Measurements from ENCODE around the gene CCL17.

The CCL17 gene

GRCh38 chr16:57427307-57427706, 22.7 kb downstream of the CCL17 start:
- no peaks in the 10 kb centered on the region for H3K9me3 ChIP-seq
- H3K36me3 ChIP-seq: peaks cover 33% of the 10 kb centered on the region
- no peaks in the 10 kb centered on the region for H3K4me1 ChIP-seq
- no peak overlapping the region for H3K4me3 ChIP-seq (ENCODE audit: low read depth, low read length)
- no peaks in the 10 kb centered on the region for H3K27me3 ChIP-seq
- TF ChIP-seq, protein P1, sequence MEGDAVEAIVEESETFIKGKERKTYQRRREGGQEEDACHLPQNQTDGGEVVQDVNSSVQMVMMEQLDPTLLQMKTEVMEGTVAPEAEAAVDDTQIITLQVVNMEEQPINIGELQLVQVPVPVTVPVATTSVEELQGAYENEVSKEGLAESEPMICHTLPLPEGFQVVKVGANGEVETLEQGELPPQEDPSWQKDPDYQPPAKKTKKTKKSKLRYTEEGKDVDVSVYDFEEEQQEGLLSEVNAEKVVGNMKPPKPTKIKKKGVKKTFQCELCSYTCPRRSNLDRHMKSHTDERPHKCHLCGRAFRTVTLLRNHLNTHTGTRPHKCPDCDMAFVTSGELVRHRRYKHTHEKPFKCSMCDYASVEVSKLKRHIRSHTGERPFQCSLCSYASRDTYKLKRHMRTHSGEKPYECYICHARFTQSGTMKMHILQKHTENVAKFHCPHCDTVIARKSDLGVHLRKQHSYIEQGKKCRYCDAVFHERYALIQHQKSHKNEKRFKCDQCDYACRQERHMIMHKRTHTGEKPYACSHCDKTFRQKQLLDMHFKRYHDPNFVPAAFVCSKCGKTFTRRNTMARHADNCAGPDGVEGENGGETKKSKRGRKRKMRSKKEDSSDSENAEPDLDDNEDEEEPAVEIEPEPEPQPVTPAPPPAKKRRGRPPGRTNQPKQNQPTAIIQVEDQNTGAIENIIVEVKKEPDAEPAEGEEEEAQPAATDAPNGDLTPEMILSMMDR (IDR thresholded peaks at IDR 0.05; ENCODE audit: low read depth, low read length): no peak
- no peak for DNase-seq

DNA sequence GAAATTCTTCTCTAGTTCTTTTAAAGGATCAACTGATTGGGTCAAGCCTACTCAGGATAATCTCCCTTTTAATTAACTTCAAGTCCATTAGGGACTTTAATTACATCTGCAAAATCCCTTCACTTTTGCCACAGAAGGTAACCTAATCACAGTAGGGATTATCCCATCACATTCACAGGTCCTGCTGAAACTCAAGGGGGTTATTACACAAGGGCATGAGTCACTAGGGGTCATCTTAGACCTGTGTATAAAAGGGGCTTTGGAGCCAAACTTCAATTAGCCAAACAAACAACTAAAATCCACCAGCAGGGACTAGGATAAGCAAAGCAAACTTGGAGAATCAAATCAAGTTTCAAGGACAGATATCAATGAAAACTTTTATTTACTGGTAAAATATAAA, 23.3 kb downstream of the CCL17 start:
- TF ChIP-seq, protein P1 (IDR thresholded peaks at IDR 0.05; ENCODE audit: low read depth, low read length): no peak
- H3K4me1 ChIP-seq: no peaks in the 10 kb centered on the region
- H3K9me3 ChIP-seq: no peaks in the 10 kb centered on the region
- no peak for DNase-seq
- H3K27me3 ChIP-seq: no peaks in the 10 kb centered on the region
- no peak overlapping the region for H3K4me3 ChIP-seq (ENCODE audit: low read depth, low read length)
- H3K36me3 ChIP-seq: peaks cover 38% of the 10 kb centered on the region

DNA sequence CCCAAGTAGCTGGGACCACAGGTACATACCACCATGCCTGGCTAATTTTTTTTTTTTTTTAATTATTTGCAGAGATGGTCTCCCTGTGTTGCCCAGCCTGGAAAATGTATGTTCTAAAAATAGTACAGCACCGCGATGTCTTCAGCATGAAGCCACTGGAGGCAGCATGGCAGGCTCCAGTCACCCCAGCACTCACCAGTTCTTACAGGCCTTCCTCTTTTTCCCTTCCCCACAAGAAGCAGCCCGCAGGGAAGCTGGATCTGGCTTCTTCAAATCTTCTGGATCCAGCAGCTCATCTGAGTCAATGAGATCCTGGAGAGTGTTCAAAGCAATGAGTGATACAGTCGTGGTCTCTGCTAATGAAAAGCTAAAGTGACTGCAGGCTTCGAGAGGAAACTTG, 26.4 kb downstream of the CCL17 start:
- no peaks in the 10 kb centered on the region for H3K4me1 ChIP-seq
- H3K27me3 ChIP-seq: no peaks in the 10 kb centered on the region
- H3K36me3 ChIP-seq: peaks cover 69% of the 10 kb centered on the region
- H3K4me3 ChIP-seq (ENCODE audit: low read depth, low read length): no peak overlapping the region
- TF ChIP-seq, protein P1 (IDR thresholded peaks at IDR 0.05; ENCODE audit: low read depth, low read length): no peak
- no peak for DNase-seq
- H3K9me3 ChIP-seq: no peaks in the 10 kb centered on the region

DNA sequence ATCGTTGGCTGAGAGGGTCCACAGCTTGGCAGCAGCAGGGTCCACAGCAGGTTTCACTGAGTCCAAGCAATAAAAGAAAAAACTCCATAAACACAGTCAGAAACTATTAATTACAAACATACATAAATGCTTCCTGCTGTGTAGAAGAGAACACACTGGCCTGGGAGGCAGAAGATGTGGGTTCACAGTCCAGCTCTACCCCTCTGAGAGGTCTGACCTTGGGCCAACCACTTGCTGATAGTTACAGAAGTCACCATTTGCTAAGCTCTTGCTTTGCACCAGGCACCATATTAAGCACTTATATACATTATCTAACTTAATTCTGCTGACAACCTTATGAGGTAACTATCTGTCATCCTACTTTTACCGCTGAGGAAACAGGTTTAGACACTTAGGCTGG, 27.9 kb downstream of the CCL17 start:
- Histone ChIP-seq H3K4me1 (no peaks in the 10 kb centered on the region), H3K27me3 (no peaks in the 10 kb centered on the region), H3K4me3 (ENCODE audit: low read depth, low read length) (no peak overlapping the region), H3K9me3 (no peaks in the 10 kb centered on the region), H3K36me3 (peaks cover 78% of the 10 kb centered on the region)
- no peak for DNase-seq
- TF ChIP-seq, protein P1 (IDR thresholded peaks at IDR 0.05; ENCODE audit: low read depth, low read length): no peak

GRCh38 chr16:57432989-57433388, 28.4 kb downstream of the CCL17 start:
- Histone ChIP-seq H3K4me1 (no peaks in the 10 kb centered on the region), H3K27me3 (no peaks in the 10 kb centered on the region), H3K36me3 (peaks cover 75% of the 10 kb centered on the region), H3K4me3 (ENCODE audit: low read depth, low read length) (no peak overlapping the region), H3K9me3 (no peaks in the 10 kb centered on the region)
- DNase-seq: no peak
- TF ChIP-seq, protein P1 (IDR thresholded peaks at IDR 0.05; ENCODE audit: low read depth, low read length): no peak

DNA sequence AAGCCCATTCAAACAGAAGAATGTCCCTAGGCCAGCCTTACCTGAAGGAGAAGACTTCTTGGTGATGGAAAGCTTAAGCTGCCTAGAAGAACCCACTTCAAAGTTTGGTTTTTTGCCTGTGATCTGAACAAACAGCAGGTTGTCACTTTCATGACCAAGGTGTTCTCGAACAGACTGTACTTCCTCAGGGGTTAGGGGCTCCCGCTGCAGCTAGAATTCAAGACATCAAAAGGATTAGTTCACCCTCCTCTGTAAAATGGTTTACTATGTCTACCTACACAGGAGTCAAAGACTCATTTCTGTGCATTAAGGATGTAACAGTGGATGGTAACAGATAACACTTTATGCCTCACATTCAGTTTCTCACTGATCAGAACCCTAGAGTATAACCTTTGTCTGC, 29.4 kb downstream of the CCL17 start:
- no peak overlapping the region for H3K4me3 ChIP-seq (ENCODE audit: low read depth, low read length)
- H3K4me1 ChIP-seq: no peaks in the 10 kb centered on the region
- DNase-seq: no peak
- TF ChIP-seq, protein P1 (IDR thresholded peaks at IDR 0.05; ENCODE audit: low read depth, low read length): no peak
- H3K9me3 ChIP-seq: no peaks in the 10 kb centered on the region
- peaks cover 82% of the 10 kb centered on the region for H3K36me3 ChIP-seq
- H3K27me3 ChIP-seq: no peaks in the 10 kb centered on the region
